Fibroblast of lung (primary cell): Measurements from ENCODE around the gene RABGAP1L.

Experiments
- CTCF ChIP-seq, 2 donors: IDR thresholded peaks in 1 of 2; conservative IDR thresholded peaks in 1 of 2; 1 replicate in 1 of 2; 2 replicates in 1 of 2; pipeline ENCODE4 v1.5.1; 2011 to 2012; ENCODE audit warnings: low read length in 2 of 2, control low read depth in 1 of 2, inconsistent platforms in 1 of 2, low read depth in 1 of 2, mild to moderate bottlenecking in 1 of 2
- EZH2 ChIP-seq: IDR thresholded peaks from 2 replicates; pipeline ENCODE4 v1.5.1; 2012; ENCODE audit warnings: low read length, control low read depth, mild to moderate bottlenecking; ENCODE audit errors: missing control alignments

- TF ChIP-seq CTCF (conservative IDR thresholded peaks at IDR 0.05 in 1 of 2, IDR thresholded peaks at IDR 0.05 in 1 of 2; ENCODE audit: low read depth in 1 of 2, low read length in 2 of 2) = no peak
- no peak for TF ChIP-seq EZH2
These were observed 626.2 kb downstream of the RABGAP1L start for GRCh38 chr1:174785510-174785909.
